ENCODE data around the gene TRPM2.

DNA sequence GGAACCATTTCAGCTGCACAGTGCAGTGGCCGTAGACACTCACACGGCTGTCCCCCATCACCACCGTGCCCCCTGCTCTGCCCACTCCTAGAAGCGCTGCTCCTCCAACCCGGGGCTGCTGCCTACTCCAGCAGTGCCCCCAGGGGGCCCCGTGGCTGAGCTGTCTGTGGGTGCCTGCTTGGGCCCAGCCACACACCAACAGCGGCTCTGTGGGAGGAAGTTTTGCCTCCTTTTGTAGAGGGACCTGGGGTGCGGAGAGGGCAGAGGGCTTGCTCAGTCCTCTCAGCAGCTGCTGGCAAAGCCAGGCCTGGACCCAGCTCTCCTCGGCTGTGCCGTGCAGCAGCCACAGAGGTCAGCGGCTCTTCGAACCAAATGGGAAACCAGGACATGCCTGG is 90.5 kb downstream of the TRPM2 start:
- TF ChIP-seq, protein P1, sequence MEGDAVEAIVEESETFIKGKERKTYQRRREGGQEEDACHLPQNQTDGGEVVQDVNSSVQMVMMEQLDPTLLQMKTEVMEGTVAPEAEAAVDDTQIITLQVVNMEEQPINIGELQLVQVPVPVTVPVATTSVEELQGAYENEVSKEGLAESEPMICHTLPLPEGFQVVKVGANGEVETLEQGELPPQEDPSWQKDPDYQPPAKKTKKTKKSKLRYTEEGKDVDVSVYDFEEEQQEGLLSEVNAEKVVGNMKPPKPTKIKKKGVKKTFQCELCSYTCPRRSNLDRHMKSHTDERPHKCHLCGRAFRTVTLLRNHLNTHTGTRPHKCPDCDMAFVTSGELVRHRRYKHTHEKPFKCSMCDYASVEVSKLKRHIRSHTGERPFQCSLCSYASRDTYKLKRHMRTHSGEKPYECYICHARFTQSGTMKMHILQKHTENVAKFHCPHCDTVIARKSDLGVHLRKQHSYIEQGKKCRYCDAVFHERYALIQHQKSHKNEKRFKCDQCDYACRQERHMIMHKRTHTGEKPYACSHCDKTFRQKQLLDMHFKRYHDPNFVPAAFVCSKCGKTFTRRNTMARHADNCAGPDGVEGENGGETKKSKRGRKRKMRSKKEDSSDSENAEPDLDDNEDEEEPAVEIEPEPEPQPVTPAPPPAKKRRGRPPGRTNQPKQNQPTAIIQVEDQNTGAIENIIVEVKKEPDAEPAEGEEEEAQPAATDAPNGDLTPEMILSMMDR (IDR thresholded peaks at IDR 0.05 in 2 of 3, conservative IDR thresholded peaks at IDR 0.05 in 1 of 3; ENCODE audit: borderline replicate concordance in 1 of 3, insufficient read depth in 1 of 3, low read depth in 2 of 3, low read length in 2 of 3) = peak in 1 of 3 experiments; percentile 34; a peak in 3 of 6 replicates
- no peak for TF ChIP-seq SIN3A (IDR thresholded peaks at IDR 0.05; ENCODE audit: low read depth)
- TF ChIP-seq POLR2AphosphoS5 (IDR thresholded peaks at IDR 0.05; ENCODE audit: low read depth, low read length) = no peak
- TF ChIP-seq EZH2 (IDR thresholded peaks at IDR 0.05) = no peak
- no peak for TF ChIP-seq POLR2A (IDR thresholded peaks at IDR 0.05; ENCODE audit: borderline replicate concordance, extremely low read depth, insufficient read depth, insufficient read length)
- no peak for TF ChIP-seq CEBPB (IDR thresholded peaks at IDR 0.05; ENCODE audit: low read depth)
- TF ChIP-seq RAD21 (IDR thresholded peaks at IDR 0.05; ENCODE audit: low read depth) = no peak
- TF ChIP-seq YY1 (IDR thresholded peaks at IDR 0.05; ENCODE audit: extremely low read depth, insufficient replicate concordance, low read depth, low read length) = no peak
- TF ChIP-seq, protein P2, sequence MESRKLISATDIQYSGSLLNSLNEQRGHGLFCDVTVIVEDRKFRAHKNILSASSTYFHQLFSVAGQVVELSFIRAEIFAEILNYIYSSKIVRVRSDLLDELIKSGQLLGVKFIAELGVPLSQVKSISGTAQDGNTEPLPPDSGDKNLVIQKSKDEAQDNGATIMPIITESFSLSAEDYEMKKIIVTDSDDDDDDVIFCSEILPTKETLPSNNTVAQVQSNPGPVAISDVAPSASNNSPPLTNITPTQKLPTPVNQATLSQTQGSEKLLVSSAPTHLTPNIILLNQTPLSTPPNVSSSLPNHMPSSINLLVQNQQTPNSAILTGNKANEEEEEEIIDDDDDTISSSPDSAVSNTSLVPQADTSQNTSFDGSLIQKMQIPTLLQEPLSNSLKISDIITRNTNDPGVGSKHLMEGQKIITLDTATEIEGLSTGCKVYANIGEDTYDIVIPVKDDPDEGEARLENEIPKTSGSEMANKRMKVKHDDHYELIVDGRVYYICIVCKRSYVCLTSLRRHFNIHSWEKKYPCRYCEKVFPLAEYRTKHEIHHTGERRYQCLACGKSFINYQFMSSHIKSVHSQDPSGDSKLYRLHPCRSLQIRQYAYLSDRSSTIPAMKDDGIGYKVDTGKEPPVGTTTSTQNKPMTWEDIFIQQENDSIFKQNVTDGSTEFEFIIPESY (IDR thresholded peaks at IDR 0.05; ENCODE audit: extremely low read depth, insufficient replicate concordance, low read length) = no peak
- no peak for TF ChIP-seq ATF3 (IDR thresholded peaks at IDR 0.05)
- TF ChIP-seq EZH2phosphoT487 (IDR thresholded peaks at IDR 0.05; ENCODE audit: borderline replicate concordance) = no peak
- no peak for TF ChIP-seq ZNF274 (IDR thresholded peaks at IDR 0.05; ENCODE audit: low read depth, low read length)
- no peak for TF ChIP-seq REST (IDR thresholded peaks at IDR 0.05; ENCODE audit: low read depth)
